IMR-90 (cell line): ENCODE measurements around the gene GYG2. TPM values are rescaled to one million over a fixed set of nuclear protein-coding genes. Genes with fewer than 3 reads are reported as not detected.

Experiments used
- ATAC-seq: fragments of 200-7000 bp; cut with Tn5 transposase; 2 replicates; pipeline ENCODE4 v1.9.1; 2020; ENCODE audit warnings: low read depth, mild to moderate bottlenecking, moderate library complexity
- BruUV-seq: library from RNA; stranded (reverse); fragments of 400-500 nt; replicated peaks from 2 replicates; lab custom pipeline; 2021; lab: Mats Ljungman, UMichigan
- CTCF ChIA-PET: fragments of 300-600 bp; formaldehyde crosslinking; extraction: SDS; loops from one replicate; lab custom pipeline; 2021; ENCODE audit warnings: antibody characterized with exemption; lab: Yijun Ruan, JAX
- POLR2A ChIA-PET: fragments of 300-600 bp; sonication (Branson Sonifier 250); formaldehyde crosslinking; loops from one replicate; lab custom pipeline; 2022; ENCODE audit warnings: antibody characterized with exemption; ENCODE audit not compliant: unreplicated experiment; lab: Charles Lee
- DNase-seq: peaks from one replicate; pipeline ENCODE4 v3.0.0; 2013
- H2AFZ ChIP-seq: replicated peaks from 2 replicates; pipeline ENCODE3; 2013; ENCODE audit warnings: low read length, mild to moderate bottlenecking; ENCODE audit not compliant: poor library complexity
- H2AK5ac ChIP-seq: 2 replicates; pipeline ENCODE4 v1.6.1; 2013; ENCODE audit warnings: low read depth, low read length, inconsistent platforms
- H2AK9ac ChIP-seq: replicated peaks from 2 replicates; pipeline ENCODE3; 2013; ENCODE audit warnings: mild to moderate bottlenecking, low read depth, low read length, moderate library complexity; ENCODE audit not compliant: poor library complexity
- H2BK120ac ChIP-seq: 2 replicates; pipeline ENCODE4 v1.6.1; 2013; ENCODE audit warnings: low read depth, low read length, inconsistent platforms
- H2BK15ac ChIP-seq: 3 replicates; pipeline ENCODE4 v1.6.1; 2013; ENCODE audit warnings: low read depth, low read length, inconsistent platforms
- H2BK20ac ChIP-seq: 2 replicates; pipeline ENCODE4 v1.6.1; 2013; ENCODE audit warnings: low read depth, mild to moderate bottlenecking, inconsistent platforms, low read length, moderate library complexity
- H2BK5ac ChIP-seq: 2 replicates; pipeline ENCODE4 v1.6.1; 2013; ENCODE audit warnings: mild to moderate bottlenecking, low read depth, low read length, inconsistent platforms; ENCODE audit not compliant: poor library complexity, severe bottlenecking
- H3K14ac ChIP-seq: replicated peaks from 2 replicates; pipeline ENCODE4 v1.6.1; 2013; ENCODE audit warnings: low read depth, low read length, inconsistent platforms
- H3K18ac ChIP-seq: 2 replicates; pipeline ENCODE4 v1.6.1; 2013; ENCODE audit warnings: low read depth, low read length, control low read depth
- H3K23ac ChIP-seq: 2 replicates; pipeline ENCODE4 v1.6.1; 2013; ENCODE audit warnings: low read depth, low read length, inconsistent platforms
- H3K27ac ChIP-seq: 2 replicates; pipeline ENCODE4 v1.5.1; 2013; ENCODE audit warnings: mild to moderate bottlenecking, control low read depth, low read length; ENCODE audit not compliant: insufficient read depth
- H3K27me3 ChIP-seq: 2 replicates; pipeline ENCODE4 v1.6.1; 2013; ENCODE audit warnings: low read length; ENCODE audit not compliant: control insufficient read depth, insufficient read depth
- H3K36me3 ChIP-seq: 2 replicates; pipeline ENCODE4 v1.6.1; 2013; ENCODE audit warnings: low read length, mixed read lengths; ENCODE audit not compliant: control insufficient read depth, insufficient read depth
- H3K4ac ChIP-seq: 2 replicates; pipeline ENCODE4 v1.6.1; 2013; ENCODE audit warnings: low read depth, low read length, inconsistent platforms
- H3K4me1 ChIP-seq: 2 replicates; pipeline ENCODE4 v1.6.1; 2013; ENCODE audit warnings: low read length, mixed read lengths; ENCODE audit not compliant: control insufficient read depth, insufficient read depth
- H3K4me2 ChIP-seq: 2 replicates; pipeline ENCODE4 v1.6.1; 2013; ENCODE audit warnings: low read depth, mild to moderate bottlenecking, control low read depth, low read length, moderate library complexity
- H3K4me3 ChIP-seq: 2 replicates; pipeline ENCODE4 v1.5.1; 2013; ENCODE audit warnings: low read depth, mild to moderate bottlenecking, control low read depth, low read length, moderate library complexity; ENCODE audit not compliant: insufficient read depth
- H3K56ac ChIP-seq: 2 replicates; pipeline ENCODE4 v1.6.1; 2013; ENCODE audit warnings: low read length, inconsistent platforms; ENCODE audit not compliant: insufficient read depth; ENCODE audit errors: extremely low read depth
- H3K79me1 ChIP-seq, 2 experiments: 2 replicates each; pipeline ENCODE4 v1.6.1; 2013; ENCODE audit warnings: low read length in 2 of 2, inconsistent platforms in 1 of 2, low read depth in 1 of 2
- H3K9ac ChIP-seq: 2 replicates; pipeline ENCODE4 v1.6.1; 2013; ENCODE audit warnings: low read depth, low read length, control low read depth
- H3K9me1 ChIP-seq: 2 replicates; pipeline ENCODE4 v1.6.1; 2013; ENCODE audit warnings: low read length, inconsistent platforms; ENCODE audit not compliant: insufficient read depth
- H3K9me3 ChIP-seq: 2 replicates; pipeline ENCODE4 v1.6.1; 2013; ENCODE audit warnings: low read length; ENCODE audit not compliant: control insufficient read depth, insufficient read depth
- H4K20me1 ChIP-seq: 2 replicates; pipeline ENCODE4 v1.6.1; 2013; ENCODE audit warnings: low read length, inconsistent platforms; ENCODE audit not compliant: insufficient read depth
- H4K5ac ChIP-seq: 2 replicates; pipeline ENCODE4 v1.6.1; 2013; ENCODE audit warnings: mild to moderate bottlenecking, low read depth, low read length, control low read depth
- H4K8ac ChIP-seq, 2 experiments: 2 replicates each; pipeline ENCODE4 v1.6.1; 2013; ENCODE audit warnings: low read depth in 2 of 2, low read length in 2 of 2, control low read depth in 1 of 2, inconsistent platforms in 1 of 2
- H4K91ac ChIP-seq: 2 replicates; pipeline ENCODE4 v1.6.1; 2013; ENCODE audit warnings: low read depth, low read length, inconsistent platforms; ENCODE audit not compliant: insufficient read depth
- BHLHE40 ChIP-seq: fragments of 150-350 bp; IDR thresholded peaks from 2 replicates; pipeline ENCODE4 v1.6.1; 2016; ENCODE audit warnings: mild to moderate bottlenecking, low read depth, low read length
- CEBPB ChIP-seq: IDR thresholded peaks from 2 replicates; pipeline ENCODE4 v1.6.1; 2012; ENCODE audit warnings: low read depth, low read length, improper control_type of control experiment
- CHD1 ChIP-seq: IDR thresholded peaks from 2 replicates; pipeline ENCODE4 v1.6.1; 2012; ENCODE audit warnings: low read depth, low read length, improper control_type of control experiment
- ELK1 ChIP-seq: fragments of 150-350 bp; IDR thresholded peaks from 2 replicates; pipeline ENCODE4 v1.6.1; 2016; ENCODE audit warnings: low read depth, mild to moderate bottlenecking, low read length, moderate library complexity, borderline replicate concordance
- FOS ChIP-seq: fragments of 150-350 bp; IDR thresholded peaks from 2 replicates; pipeline ENCODE4 v1.6.1; 2016; ENCODE audit warnings: low read depth, low read length
- MAFK ChIP-seq: IDR thresholded peaks from 2 replicates; pipeline ENCODE4 v1.6.1; 2012; ENCODE audit warnings: low read depth, low read length, improper control_type of control experiment
- MAZ ChIP-seq: IDR thresholded peaks from 2 replicates; pipeline ENCODE4 v1.6.1; 2012; ENCODE audit warnings: low read depth, mild to moderate bottlenecking, low read length, improper control_type of control experiment, moderate library complexity, borderline replicate concordance
- MXI1 ChIP-seq: IDR thresholded peaks from 2 replicates; pipeline ENCODE4 v1.6.1; 2012; ENCODE audit warnings: low read depth, mild to moderate bottlenecking, low read length, moderate library complexity, borderline replicate concordance
- NFE2L2 ChIP-seq: fragments of 150-350 bp; IDR thresholded peaks from 2 replicates; pipeline ENCODE4 v1.6.1; 2016; ENCODE audit warnings: low read depth, mild to moderate bottlenecking, low read length
- POLR2A ChIP-seq: IDR thresholded peaks from 2 replicates; pipeline ENCODE4 v1.6.1; 2012; ENCODE audit warnings: mild to moderate bottlenecking, low read depth, low read length
- RAD21 ChIP-seq: IDR thresholded peaks from 2 replicates; pipeline ENCODE4 v1.6.1; 2012; ENCODE audit warnings: low read length, improper control_type of control experiment
- SMC3 ChIP-seq: fragments of 150-350 bp; IDR thresholded peaks from 2 replicates; pipeline ENCODE4 v1.6.1; 2016; ENCODE audit warnings: low read depth, mild to moderate bottlenecking, antibody characterized with exemption, low read length, moderate library complexity
- WGBS, 2 experiments: methylation state at CpG; one replicate each; pipeline versions ENCODE4 v1.1.5 to v1.1.7; 2013; ENCODE audit warnings: missing lambda C conversion rate in 2 of 2; ENCODE audit not compliant: insufficient read length in 1 of 2; ENCODE audit errors: extremely low coverage in 2 of 2; 5-methylcytosine and 5-hydroxymethylcytosine counted together
- dilution Hi-C: fragments of 300-500 bp; cut with HindIII; formaldehyde crosslinking; loops from one replicate; pipeline ENCODE4 v1.14.3; 2018; ENCODE audit warnings: low sequenced_read_pairs; ENCODE audit not compliant: unreplicated experiment
- in situ Hi-C: fragments of 300-500 bp; cut with MboI; formaldehyde crosslinking; loops from 3 replicates; pipeline ENCODE4 v1.14.3; 2019; ENCODE audit warnings: low sequenced_read_pairs, inconsistent platforms, mixed read lengths
- intact Hi-C: fragments of 100-400 bp; cut with micrococcal nuclease; formaldehyde crosslinking; loops from 2 replicates; pipeline ENCODE4 v1.10.0; 2022
- polyA plus RNA-seq, 3 experiments: library from polyadenylated mRNA; depleted of rRNA; stranded (reverse); fragments of >200 nt; gene quantifications; 2 replicates each; pipeline ENCODE4 v1.2.3, GENCODE V29; 2012; ENCODE audit warnings: low replicate concordance in 1 of 3
- total RNA-seq: library from RNA; depleted of rRNA; stranded (reverse); fragments of >200 nt; gene quantifications from 2 replicates; pipeline ENCODE4 v1.2.3, GENCODE V29; 2012

GYG2 gene
- total and polyA plus RNA-seq, 2 of the 4 experiments (the other 2 are of a cell fraction) = 9.6 to 13.1 TPM

GRCh38 chrX:2854918-2855317 lies 26.2 kb downstream of the GYG2 start:
- no peak overlapping the region for H3K23ac ChIP-seq
- no peak overlapping the region for H3K18ac ChIP-seq
- H3K14ac ChIP-seq = no peak overlapping the region
- H2BK5ac ChIP-seq = no peak overlapping the region
- no peak overlapping the region for H2AK5ac ChIP-seq
- H3K79me1 ChIP-seq = no peaks in the 10 kb centered on the region
- H2BK120ac ChIP-seq = no peak overlapping the region
- dilution Hi-C loops = no loop called here
- H4K8ac ChIP-seq = no peak overlapping the region
- no peak overlapping the region for H2AFZ ChIP-seq
- peaks cover 13% of the 10 kb centered on the region for H3K36me3 ChIP-seq
- no peak overlapping the region for H3K4me3 ChIP-seq
- H3K56ac ChIP-seq = no peak overlapping the region
- H3K4ac ChIP-seq = no peak overlapping the region
- DNase-seq (no peak), ATAC-seq (no peak)
- CTCF ChIA-PET = no interaction called here
- H3K4me2 ChIP-seq = no peak overlapping the region
- H3K9me3 ChIP-seq = no peaks in the 10 kb centered on the region
- H3K27me3 ChIP-seq = no peaks in the 10 kb centered on the region
- no peak overlapping the region for H3K27ac ChIP-seq
- in situ Hi-C loops = no loop called here
- POLR2A ChIA-PET = no interaction called here
- TF ChIP-seq RAD21 (no peak), MAZ (no peak), ELK1 (no peak), CHD1 (no peak), CEBPB (no peak), POLR2A (no peak), SMC3 (no peak), MXI1 (no peak), NFE2L2 (no peak), BHLHE40 (no peak), FOS (no peak), MAFK (no peak)
- H2AK9ac ChIP-seq = no peak overlapping the region
- no peak overlapping the region for H3K9ac ChIP-seq
- H3K9me1 ChIP-seq = no peaks in the 10 kb centered on the region
- H2BK20ac ChIP-seq = no peak overlapping the region
- 92% methylated on average over 10 of the region's 21 CpGs; no CpG with 5 or more reads in 1 of the 2 experiments for WGBS, 2 experiments
- H4K5ac ChIP-seq = no peak overlapping the region
- BruUV-seq = no TSS peak
- H2BK15ac ChIP-seq = no peak overlapping the region
- no peaks in the 10 kb centered on the region for H3K4me1 ChIP-seq
- H4K91ac ChIP-seq = no peak overlapping the region
- intact Hi-C loops = no loop called here
- no peaks in the 10 kb centered on the region for H4K20me1 ChIP-seq
